Mesenteric fat pad (tissue), 1 donor: ENCODE data around the gene TMUB1. TPM values are rescaled to one million over a fixed set of nuclear protein-coding genes. Genes with fewer than 3 reads are reported as not detected.

Experiments used
- DNase-seq: peaks from one replicate; pipeline ENCODE4 v3.0.0-alpha.2; 2020; ENCODE audit warnings: low spot score
- total RNA-seq: library from RNA; stranded (reverse); fragmentation: NEBNext Ultra II Directional; extraction: Animal tissue kit (Norgen Biotek cat#: 25700); gene quantifications from one replicate; pipeline ENCODE4 v1.2.1, GENCODE V29; 2021
- donor health status: DM: yes; HTN: yes; CAD: no.

The TMUB1 gene
- total RNA-seq, 1 donor from 2014 or later: 31.9 TPM

- no peak for DNase-seq
These were observed 21.3 kb upstream of the TMUB1 start for GRCh38 chr7:151104411-151105235.

DNA sequence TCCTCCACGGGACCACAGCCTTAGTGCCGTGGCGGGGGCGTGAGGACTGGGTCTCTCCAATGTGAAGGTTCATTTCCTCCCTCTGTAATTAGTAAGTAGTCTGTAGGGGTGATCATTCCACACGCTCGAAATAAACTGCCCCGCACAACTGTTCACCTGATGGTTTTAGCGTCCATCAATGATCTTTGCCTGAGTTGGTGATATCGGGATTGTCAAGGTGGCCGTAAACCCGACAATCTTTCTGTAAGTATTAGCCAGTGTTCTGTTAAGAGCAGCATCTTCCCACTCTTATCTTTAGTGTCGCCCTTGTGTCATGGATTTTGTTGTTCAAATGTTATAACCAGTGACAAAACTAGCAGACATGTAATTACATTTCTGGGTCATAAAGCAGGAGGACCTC, 20.7 kb upstream of the TMUB1 start:
- DNase-seq: no peak

DNA sequence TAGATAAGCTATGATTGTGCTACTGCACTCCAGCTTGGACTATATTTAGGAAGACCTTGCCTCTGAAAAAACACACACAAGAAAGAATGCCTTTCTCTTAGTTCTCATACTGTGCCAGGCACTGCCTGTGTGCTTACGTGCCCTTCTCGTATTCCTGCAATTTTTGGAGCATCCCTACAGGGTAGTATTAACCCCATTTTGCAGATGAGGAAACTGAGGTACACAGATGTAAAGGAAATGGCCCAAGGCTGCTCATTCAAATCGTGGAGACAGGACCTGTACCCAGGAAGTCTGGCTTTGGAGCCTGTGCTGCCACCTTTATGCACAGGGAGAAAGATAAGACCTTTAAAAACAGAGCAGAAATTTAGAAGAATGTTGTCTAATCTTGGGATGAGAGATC, 19.7 kb upstream of the TMUB1 start:
- no peak for DNase-seq

- DNase-seq: no peak
These were observed 18.5 kb upstream of the TMUB1 start for GRCh38 chr7:151101621-151102396.

- no peak for DNase-seq
These were observed 17.6 kb upstream of the TMUB1 start for GRCh38 chr7:151100921-151101320.

DNA sequence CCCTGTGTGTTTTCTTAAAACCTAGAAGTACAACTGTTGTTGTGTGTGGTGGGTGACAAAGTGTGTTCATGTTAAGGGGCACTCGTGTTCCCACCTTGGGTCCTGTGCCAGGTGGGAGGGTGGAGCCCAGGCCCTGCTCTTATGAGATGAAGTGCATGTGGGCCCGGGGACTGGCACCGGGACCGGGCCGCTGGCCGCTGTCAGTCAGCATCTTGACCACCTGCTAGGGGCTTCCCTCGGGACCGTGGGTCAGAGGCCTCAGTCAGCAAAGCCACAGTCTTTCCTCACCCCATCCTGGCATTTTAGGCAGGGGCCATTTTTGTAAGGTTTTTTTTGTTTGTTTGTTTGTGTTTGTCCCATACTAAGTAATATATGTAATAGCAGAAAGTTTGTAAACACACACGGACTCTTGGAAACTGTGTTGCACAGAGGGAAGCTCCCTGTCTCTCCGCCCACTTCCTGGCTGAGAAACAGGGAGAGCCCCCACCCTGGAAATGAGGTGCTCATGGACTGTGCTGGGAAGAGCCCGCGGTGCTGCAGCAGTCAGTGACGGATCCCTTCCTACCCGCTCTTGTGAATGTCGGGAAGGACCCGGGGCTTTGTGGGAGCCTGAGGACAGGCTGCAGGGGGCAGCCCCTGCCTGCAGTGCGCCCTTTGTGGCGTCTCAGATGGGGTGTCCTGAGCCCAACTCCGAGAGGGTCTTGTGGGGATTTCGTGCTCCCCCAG, 16.4 kb upstream of the TMUB1 start:
- DNase-seq: no peak

DNA sequence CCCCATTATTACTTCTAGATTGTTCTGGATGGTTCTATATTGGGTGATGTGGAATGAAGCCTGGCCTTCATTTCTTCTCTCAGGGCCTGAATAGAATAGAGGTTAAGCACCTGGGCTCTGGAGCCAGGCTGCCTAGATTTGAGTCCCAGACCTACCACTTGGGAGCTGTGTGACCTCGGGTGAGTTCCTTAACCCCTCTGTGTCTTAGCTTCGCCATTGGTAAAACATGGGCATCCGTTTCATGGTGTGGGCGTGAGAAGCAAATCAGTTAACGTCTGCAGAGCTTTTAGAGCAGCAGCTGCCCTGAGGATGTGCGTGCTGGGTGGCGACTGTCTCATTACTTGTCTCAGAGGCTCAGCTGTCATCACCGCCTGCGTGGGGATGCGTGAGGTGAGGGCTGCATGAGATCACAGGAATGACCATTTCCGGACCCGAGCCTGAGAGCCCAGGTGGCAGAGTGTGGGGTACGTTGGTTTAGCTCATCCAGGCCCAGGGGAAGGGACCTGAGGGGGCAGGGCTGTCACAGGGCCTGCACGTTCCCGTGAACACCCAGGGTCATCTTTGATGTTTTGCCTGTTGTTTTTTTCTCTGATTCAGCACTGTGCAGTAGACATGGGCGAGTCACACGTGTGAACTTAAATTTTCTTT, 12.7 kb upstream of the TMUB1 start:
- DNase-seq: no peak

DNA sequence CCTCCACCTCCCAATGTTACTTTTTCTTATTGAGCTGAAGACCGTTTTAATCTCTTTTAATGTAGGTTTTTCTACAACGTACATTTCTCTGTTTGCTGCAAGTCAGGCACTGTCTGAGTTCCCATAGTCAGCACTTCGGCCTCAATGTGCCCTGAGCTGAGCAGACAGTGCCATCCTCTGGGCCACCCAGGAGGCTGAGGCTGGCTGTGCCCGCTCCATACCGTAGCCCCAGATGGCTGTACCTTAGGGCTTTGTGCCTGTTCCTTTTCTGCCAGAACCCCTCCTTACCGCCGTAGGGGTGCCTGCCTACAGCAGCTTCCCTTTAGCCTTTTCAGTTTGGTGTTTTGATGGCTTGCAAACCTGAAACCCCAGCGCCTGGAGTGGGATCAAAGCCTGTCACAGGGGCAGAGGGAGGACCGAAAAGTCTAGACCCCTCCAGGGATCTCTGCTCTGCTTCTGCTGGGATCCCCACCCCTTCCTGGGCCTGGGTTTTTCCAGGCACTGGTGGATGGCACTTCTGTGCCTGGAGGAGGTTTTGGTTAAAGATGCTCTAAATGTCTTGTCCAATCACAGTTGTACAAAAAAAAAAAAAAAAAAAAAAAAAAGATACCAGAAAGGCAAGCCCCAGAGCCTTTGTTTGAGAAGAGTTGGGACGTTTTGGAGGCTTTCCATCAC, 12.0 kb upstream of the TMUB1 start:
- no peak for DNase-seq

GRCh38 chr7:151094675-151095074, 11.4 kb upstream of the TMUB1 start:
- DNase-seq: no peak

GRCh38 chr7:151093748-151094147, 10.5 kb upstream of the TMUB1 start:
- DNase-seq: no peak

DNA sequence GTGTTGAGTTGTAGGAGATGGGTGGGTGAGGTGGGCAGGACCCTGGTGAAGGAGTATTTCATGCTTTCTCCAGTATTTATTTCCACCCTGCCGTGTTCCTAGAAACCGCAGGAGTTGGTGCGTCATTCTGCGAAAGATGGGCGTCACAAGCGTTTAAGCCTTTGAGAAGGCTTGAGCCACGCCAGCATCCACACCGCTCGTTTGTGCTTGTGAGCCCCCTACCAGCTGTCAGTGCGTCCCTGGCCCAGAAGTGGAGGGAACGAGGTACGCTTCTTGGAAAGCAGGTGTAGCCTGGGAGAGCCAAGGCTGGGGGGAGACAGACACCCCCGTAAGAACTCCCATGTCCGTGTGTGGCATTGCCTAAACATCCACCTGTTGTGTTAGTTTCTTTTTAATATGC, 8.7 kb upstream of the TMUB1 start:
- DNase-seq: no peak

DNA sequence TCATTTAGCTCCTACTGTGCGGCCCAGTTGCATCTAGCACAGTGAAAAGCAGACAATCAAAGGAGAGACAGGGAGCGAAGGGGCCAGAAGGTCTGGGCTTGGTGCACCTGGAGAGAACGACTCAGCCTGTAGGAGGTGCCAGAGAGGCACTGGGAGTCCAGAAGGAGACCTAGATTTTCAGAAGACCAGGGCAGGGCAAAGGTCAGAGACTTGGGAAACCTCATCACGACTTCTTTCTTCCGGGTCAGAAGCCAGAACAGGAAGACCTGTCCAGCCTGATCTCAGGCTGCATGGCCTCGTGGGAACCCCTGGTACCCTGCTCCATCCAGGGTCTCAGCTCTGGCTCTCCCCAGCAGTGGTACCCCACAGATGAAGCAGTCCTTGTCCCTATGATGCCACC, 8.1 kb upstream of the TMUB1 start:
- no peak for DNase-seq

DNA sequence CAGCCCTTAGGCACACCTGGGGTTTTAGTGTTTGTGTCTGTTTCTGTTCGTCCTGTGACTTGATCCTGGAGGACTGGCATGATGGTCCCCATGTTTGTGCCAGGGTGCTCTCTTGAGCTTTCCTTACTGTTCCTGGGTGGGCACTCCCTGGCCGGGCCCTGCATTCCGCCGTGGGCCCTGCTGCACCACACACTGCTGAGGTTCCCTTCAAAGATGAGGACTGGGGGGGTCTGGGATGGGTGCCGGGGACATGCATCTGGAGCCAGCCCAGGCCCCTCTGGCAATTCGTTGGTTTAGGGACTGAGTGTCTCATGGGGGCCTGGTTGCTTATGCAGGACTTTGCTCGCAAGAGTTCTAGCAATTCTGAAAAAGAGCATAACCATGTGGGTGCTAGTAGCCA, 7.7 kb upstream of the TMUB1 start:
- no peak for DNase-seq

DNA sequence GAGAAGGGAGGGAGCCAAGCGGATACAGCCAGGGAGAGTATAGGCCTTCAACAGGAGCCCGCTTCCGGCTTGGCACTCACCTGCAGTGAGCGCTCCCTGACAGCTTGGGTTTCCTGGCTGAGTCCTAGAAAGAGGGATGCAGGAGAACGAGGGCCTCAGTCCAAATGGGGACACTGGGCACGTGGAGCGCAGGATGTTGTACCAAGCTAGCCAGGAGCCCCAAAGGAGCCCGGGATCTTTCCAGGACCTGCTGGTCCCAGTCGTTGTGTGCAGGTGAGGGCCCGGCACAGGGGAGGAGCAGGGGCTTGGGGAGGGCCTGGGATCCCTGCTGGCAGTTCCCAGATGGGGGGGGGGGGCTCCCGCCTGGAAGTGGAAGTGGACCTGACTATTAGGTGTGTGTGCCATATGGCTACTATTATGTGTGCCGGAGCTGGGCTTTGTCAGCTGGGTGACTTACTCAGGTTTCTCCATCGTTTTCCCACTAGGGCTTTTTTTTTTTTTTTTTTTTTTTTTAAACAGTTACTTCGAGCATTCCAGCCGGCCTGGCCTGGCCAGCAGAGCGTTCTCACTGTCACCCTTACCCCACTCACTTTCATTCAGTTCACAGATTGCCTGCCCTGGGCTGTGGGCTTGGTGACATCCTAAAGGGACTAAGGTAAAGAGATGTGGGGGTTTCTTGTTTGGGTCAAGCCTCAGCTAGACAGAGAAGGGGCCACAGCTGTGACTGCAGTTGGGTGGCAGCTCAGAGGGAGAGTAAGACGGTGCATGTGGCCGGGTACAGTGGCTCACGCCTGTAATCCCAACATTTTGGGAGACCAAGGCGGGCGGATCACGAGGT, 6.8 kb upstream of the TMUB1 start:
- no peak for DNase-seq

- peak; percentile 93 for DNase-seq
These were observed 5.8 kb upstream of the TMUB1 start for GRCh38 chr7:151088856-151089699.

DNA sequence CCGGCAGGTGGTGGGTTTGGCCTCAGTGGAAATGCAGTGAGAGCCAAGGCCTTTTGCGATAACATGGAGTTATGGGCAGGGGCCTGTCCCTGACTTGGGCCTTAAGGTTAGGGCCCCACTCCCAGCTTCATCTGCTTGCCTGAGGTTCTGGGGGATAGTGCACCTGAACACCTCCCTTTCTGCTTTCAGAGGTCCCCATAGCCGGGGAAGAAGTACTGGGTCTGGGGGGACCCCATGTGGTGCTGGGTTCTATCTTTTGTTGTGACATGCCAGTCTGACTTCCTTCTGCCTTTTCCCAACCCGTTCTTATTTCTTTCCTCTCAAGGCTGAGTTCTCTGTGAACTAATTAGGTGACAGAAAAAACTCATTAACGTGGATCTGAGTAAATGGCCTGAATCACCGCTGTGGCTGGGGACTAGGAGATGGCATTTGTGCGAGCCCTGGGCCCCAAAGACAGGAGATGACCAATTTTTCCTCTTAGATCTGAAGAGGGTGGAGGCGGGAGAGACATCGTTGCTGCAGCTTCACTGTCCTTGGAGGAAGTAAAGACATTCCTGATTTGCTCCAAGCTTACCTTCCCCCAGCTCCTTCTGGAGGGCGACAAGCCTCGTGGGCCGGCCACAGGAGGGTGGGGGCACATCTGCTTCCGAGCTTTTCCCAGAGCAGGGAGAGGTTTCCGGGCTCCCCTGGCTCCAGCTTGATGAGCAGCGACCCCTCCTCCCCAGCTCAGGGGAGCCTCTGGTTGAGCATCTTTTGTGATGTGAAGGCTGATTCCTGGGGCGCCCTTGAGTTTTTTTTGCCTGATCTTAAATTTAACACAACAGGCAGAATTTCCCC, 4.9 kb upstream of the TMUB1 start:
- DNase-seq: no peak

DNA sequence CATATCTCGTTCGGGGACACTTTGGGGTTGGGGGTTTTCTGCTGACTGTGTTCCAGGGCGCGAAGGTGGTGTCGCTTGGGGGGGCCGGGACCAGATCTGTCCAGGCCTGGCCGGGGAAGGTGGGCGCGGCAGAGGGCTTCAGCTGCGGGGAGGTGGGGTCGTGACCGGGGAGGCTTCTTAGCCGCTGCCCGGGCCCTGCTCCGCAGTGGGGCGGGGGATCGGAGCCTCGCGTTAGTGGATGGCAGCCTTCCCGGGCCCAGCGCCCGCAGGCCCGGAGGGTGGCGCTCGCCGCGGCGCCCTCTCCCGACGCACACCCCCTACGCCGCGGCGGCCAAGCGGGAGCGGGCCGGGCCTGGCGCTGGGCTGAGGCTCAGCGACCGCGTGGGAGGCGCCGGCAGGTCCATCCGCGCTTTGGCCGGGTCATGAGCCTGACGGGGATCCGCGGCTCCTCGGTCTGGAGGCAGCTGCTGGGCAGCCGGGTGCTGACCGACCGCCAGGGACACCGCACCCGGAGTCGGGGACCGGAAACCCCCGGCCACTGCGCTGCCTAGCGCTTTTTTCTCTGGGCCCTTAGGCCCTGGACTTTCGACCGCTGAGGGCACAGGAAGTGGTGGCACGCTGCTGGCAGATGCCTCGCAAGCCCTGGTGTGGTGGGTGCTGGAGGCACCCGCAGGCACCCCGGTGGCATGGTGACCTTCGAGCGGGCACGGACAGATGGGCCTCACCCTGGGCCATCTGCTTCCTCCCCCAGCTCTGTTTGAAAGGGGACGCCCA, 4.1 kb upstream of the TMUB1 start:
- peak; percentile 91 for DNase-seq
